ENCODE data around the gene TIMM21.

The TIMM21 gene

DNA sequence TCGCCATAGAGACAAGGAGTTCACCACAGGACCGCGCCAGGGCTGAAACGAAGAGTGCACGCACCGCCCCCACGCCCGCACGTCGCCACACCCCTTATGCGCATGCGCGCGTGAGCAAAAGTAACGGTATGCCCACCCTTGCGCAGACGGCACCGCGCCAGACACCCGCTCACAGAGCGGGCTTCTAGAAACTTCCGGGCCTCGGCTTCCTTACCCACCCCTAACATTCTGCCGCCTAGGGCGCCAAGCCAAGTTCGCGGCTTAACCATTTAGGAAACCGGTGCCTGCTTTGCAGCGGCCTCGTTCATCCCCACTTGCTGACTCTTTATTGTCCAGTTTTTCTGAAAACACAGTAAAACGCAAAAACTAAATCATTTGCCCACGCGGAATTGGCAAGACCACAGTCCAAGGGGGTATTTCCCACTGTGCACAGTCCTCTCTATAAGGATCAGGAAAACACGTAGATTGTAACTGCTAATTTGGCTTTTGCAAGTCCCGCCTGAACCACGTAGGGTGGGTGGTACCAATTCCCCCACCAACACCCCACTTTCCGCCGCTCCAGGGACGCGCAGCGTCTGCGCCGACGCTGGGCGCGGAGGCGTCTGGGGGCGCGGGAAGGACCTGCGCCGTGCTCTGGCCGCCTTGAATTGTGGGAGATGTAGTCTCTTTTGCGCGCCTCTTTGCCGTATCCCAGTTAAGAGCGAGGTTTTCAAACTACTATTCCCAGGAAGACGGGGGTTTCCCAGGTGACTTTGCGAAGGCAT, at the start of gene TIMM21, which contains the start of gene FBXO15:
TSS of gene TIMM21 (plus strand) at position 745 of the 764 bp plus-strand sequence. CDS start 286 bp downstream, outside the sequence.
TSS of gene FBXO15 (minus strand) at position 56 of the 764 bp plus-strand sequence. CDS start at position 7, 49 bp downstream.
- peak; percentile 96 for DNase-seq

DNA sequence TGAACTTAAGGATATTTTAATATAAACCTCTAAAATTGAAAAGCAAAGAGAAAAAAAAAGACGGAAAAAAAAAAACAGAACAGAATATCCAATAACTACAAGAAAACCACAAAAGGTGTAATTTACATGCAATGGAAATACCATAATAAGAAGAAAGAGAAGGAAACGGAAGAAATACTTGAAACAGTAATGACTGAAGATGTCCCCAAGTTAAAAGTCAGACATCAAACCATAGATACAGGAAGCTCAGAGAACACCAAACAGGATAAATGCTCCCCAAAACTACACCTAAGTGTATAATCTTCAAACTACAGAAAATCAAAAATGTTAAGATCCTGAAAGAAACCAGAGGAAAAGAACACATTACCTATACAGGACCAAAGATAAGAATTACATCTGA, 39.9 kb upstream of the TIMM21 start:
- DNase-seq, result no peak

GRCh38 chr18:74110149-74110548, 38.2 kb upstream of the TIMM21 start:
- no peak for DNase-seq

GRCh38 chr18:74110976-74111375, 37.3 kb upstream of the TIMM21 start:
- DNase-seq, result no peak

GRCh38 chr18:74113711-74114110, 34.6 kb upstream of the TIMM21 start:
- DNase-seq, result no peak

DNA sequence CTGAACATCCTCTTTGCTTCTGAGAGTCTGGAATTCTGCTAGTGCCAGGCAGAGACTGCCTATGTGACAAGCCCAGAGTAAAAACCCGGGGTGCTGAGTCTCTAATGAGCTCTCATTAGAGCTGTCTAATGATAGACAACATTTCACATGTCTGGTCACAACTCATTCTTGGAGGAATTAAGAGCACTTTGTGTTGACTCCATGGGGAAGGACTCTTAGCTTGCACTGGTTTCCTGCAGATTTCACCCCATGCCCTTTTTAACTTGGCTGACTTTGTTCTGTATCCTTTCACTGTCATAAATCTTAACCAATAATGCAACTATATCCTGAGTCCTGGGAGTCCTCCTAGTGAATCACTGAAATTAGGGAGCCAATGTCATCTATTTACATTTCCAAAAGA, 34.2 kb upstream of the TIMM21 start:
- no peak for DNase-seq

- no peak for DNase-seq
Observed at GRCh38 chr18:74115046-74115445, 33.3 kb upstream of the TIMM21 start.

DNA sequence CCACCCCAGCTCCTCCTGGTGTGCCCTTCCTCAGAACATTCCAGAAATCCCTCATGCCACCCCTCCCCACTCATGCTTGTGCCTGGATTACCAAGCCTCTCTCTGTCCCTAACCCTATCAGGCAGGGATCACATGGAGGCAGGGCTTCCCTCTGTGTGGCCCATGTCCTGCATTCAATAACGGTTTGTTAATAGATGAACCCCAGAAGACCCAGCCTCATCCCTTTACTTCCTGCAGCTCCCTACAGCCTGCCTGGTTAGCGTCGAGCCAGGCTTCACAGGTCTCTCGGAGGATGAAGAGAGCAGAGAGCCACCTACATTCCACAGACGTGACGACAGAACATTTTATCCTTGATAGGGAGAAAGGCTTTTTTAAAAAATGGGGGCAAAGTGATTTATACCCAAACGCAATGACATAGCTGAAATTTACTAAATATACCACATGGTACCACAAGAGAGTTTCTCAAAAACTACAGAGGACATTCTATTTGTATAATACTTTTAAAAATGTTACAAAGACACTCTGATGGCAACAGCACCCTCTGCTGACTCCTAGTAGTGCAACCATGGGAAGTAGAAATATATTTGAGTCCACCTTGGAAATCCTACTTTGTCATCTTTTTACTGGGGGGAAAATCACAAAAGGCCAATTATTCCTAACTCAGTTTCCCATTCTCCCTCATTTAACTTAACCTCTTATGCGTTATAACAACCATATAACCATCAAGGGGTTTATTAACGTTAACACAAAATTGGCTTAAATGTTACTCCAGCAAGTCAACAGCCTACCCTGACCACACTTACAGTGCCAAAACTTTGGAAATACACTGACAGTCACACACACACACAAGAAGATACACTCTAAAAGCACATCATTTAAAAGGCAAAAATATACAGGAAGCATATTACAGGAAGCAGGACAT, 31.4 kb upstream of the TIMM21 start:
- peak; percentile 3 for DNase-seq

GRCh38 chr18:74123200-74123599, 25.1 kb upstream of the TIMM21 start:
- no peak for DNase-seq

GRCh38 chr18:74124642-74125041, 23.7 kb upstream of the TIMM21 start:
- no peak for DNase-seq

DNA sequence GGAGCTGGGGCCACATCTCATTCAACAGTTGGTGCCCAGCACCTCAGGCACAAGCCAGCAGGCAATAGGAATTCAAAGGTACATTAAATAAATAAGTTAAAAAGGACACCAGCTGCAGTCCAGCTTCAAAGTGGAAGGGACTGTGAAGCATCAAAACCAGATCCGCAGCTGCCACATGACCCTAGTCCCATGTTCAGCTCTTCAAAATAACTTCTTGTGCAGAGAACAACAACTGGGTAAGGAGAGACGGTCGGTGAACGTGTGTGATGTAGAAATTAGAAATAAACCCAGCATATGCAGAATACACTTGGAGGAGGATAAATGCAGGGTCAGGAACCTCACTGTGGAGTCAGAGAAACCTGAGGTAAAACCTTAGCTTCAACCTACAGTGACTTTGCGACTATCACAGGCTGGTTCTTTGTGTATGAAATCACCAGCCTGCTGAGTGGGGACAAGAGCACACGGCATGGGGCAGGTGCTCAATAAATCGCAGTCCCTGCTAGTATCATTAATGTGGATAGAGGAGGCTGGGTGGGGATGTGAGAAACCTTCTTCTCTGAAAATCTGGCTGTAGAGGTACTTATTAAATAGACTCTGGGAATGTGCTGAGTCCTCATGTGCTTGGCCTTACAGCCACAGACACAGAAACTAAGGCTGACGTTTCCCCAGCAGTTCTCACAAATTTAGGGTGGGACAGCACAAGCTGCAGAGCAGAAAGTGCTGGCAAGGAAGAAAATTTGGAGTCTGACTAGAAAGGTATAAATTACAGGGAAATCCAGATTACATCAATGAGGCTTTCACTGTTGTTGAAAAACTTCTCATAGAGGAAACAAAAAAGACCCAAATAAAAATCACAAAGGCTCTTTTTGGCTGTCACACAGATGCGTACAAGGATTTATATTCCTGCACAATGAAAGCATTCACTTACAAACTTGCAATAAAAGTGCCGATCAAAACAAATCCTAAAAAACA, 21.4 kb upstream of the TIMM21 start:
- DNase-seq, result no peak

GRCh38 chr18:74128159-74128558, 20.2 kb upstream of the TIMM21 start:
- DNase-seq, result no peak

DNA sequence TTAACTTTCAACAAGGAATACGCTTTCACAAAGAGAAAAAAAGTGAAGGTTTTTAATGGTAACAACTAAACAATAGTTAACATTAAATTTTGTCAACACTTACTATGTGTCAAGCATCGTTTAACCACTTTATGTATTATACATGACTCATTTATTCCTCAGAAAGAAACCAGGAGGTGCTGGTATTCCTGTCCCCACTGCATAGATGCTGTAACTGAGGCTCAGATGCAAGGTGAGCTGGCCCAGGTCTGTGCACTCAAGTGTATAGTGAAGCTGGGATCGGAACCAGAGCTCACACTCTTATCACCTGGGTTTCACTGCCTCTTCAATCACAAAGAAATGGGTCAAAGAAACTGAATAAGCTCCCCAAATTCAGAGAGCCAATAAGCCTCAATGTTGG, 17.2 kb upstream of the TIMM21 start:
- no peak for DNase-seq

- no peak for DNase-seq
Observed at GRCh38 chr18:74132201-74132600, 16.1 kb upstream of the TIMM21 start.

DNA sequence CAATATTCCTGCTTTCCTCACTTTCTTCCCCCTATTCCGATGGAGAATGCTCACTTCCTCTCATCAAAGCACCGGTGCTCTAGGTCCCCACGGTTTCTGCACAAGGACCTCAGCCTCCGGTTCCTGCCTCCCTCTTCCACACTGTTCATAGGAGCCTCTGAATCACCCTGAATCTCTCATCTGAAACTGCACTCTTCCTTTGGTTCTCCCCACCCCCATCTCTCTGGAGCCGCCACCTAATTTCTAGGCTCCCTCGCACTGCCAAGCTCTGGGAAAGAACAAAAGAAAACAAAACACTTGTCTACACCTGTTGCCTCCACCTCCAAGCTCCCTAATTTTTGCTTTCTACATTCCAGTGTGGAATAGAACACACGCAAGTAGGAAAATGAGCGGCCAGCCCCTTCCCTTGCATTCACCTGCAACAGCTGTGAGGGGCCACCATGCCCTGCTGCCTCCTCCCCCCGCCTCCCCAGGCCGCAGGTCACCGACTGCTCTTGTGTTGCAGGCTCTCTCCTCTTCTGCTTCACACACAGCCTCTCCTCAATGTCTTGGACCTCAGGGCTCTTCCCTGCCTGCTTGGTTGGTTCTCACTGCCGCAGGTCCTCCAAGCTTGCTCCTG, 10.3 kb upstream of the TIMM21 start:
- no peak for DNase-seq

- no peak for DNase-seq
Observed at GRCh38 chr18:74139411-74139810, 8.9 kb upstream of the TIMM21 start.

DNA sequence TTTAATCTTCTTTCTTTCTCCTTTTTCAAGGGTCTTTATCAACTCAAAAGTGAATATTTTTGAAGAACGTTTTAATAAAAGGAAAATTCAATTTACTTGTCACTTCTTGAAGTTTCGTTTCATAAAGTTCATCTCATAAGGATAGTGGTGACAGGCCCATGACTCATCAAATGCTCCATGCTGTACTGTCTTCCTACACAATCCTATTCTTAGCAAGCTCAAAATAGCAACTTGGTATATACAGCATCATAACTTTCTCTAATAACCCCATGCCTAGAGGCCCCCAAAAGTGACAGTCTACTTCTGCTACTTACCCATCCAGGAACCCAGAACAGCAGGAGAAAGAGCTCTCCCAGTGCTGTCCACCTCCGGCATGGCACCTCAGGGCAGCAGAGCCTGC, 8.4 kb upstream of the TIMM21 start:
- DNase-seq, result no peak

DNA sequence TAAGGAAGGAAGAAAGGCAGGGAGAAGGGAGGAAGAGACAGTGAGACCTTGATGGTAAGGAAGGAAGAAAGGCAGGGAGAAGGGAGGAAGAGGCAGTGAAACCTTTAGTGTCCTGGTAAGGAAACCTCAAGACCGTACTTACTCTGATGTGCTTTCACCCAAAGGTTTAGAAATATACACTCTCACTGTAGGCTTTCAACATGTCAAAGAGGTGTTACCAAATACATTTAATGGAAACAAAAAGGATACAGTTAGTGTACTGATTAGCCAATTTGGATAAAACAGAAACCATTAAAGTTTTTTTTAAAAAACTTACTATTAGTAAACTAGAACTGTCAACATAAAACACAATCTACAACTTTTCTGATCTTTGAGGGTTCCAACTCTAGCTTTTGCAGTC, 7.7 kb upstream of the TIMM21 start:
- DNase-seq, result no peak

DNA sequence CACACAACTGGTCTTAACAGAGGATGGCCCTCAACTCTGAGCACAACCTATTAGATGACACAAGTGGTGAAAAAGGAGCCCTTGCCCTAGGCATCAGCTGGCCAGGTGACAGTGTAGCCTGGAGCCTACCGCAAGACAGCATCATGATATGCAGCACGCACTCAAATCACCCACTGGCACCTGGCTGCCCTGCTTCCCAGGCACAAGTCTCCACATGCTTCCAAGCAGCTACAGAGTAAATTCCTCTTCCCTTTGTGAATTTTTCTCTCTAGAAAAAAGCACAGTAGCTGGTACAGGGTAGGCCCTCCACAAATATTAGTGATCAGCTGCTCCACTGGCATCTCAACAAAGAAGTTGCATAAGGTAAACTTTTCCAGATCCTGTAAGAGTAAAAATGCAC, 6.7 kb upstream of the TIMM21 start:
- DNase-seq, result no peak

GRCh38 chr18:74142252-74142651, 6.1 kb upstream of the TIMM21 start:
- DNase-seq, result no peak

- no peak for DNase-seq
Observed at GRCh38 chr18:74146756-74147155, 1.6 kb upstream of the TIMM21 start.

DNA sequence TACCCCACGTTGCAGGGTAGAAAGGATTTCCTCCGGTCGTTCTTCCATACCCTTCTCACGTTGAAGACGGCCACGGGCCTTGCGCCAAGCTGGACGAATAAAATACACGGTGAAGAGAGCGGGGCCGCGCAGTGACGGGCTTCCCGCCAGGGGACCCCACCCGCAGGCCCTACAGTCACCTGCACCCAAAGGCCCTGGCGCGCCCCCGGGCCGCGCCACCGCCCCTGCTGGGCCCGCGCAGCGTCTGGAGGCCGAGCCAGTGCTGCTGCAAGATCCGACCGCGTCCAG, 888 bp upstream of the TIMM21 start:
- no peak for DNase-seq

All from CD4-positive, alpha-beta T cell treated with Interleukin-21 for 1 hour (primary cell).